SK-N-SH (cell line): Measurements from ENCODE around the gene COL5A2. TPM values are rescaled to one million over a fixed set of nuclear protein-coding genes. Genes with fewer than 3 reads are reported as not detected.
A peak's percentile ranks its signal among the peaks of the same experiment; 100 is the strongest.

Experiments used
- CTCF ChIA-PET: fragments of 300-600, 350-600 bp; formaldehyde crosslinking; extraction: SDS; loops from one replicate; lab custom pipeline; 2021; lab: Yijun Ruan, JAX
- POLR2A ChIA-PET: fragments of 350-600 bp; sonication (Branson Sonifier 250); formaldehyde crosslinking; extraction: SDS; loops from one replicate; lab custom pipeline; 2020; ENCODE audit warnings: antibody characterized with exemption, inconsistent platforms; lab: Yijun Ruan, JAX
- DNase-seq: peaks from one replicate; pipeline ENCODE4 v3.0.0; 2012
- H2AFZ ChIP-seq: fragments of 200-600 bp; sonication (generic); 2 replicates; pipeline ENCODE4 v1.8.1; 2016; ENCODE audit warnings: antibody characterized with exemption, mild to moderate bottlenecking, low read depth
- H3F3A ChIP-seq: fragments of 200-600 bp; sonication (generic); replicated peaks from 2 replicates; pipeline ENCODE3; 2016; ENCODE audit warnings: antibody characterized with exemption, mild to moderate bottlenecking; ENCODE audit not compliant: insufficient read depth
- H3K27ac ChIP-seq, 2 experiments: fragments of 200-500 bp in 1 of 2; fragments of 200-600 bp in 1 of 2; sonication (Bioruptor generic) in 1 of 2; sonication (generic), shearing (Covaris generic) in 1 of 2; 2 replicates each; pipeline versions ENCODE4 v1.5.1 to v1.6.1; 2014 to 2016; ENCODE audit warnings: low read depth in 2 of 2, inconsistent platforms in 1 of 2, low read length in 1 of 2, mild to moderate bottlenecking in 1 of 2, mixed read lengths in 1 of 2
- H3K27me3 ChIP-seq: fragments of 200-600 bp; sonication (generic), shearing (Covaris generic); 2 replicates; pipeline ENCODE4 v1.6.1; 2016; ENCODE audit warnings: mixed run types; ENCODE audit not compliant: insufficient read depth
- H3K36me3 ChIP-seq, 2 experiments: fragments of 200-500 bp in 1 of 2; fragments of 200-600 bp in 1 of 2; sonication (Bioruptor generic) in 1 of 2; sonication (generic) in 1 of 2; replicated peaks in 1 of 2; 2 replicates each; pipeline versions ENCODE3 to v1.5.1; 2014 to 2016; ENCODE audit warnings: low read length in 1 of 2, mild to moderate bottlenecking in 1 of 2; ENCODE audit not compliant: insufficient read depth in 2 of 2, control insufficient read depth in 1 of 2
- H3K4me1 ChIP-seq, 2 experiments: fragments of 200-500 bp in 1 of 2; fragments of 200-600 bp in 1 of 2; sonication (Bioruptor generic) in 1 of 2; sonication (generic), shearing (Covaris generic) in 1 of 2; 2 replicates each; pipeline versions ENCODE4 v1.5.1 to v1.6.1; 2014 to 2016; ENCODE audit warnings: low read depth in 1 of 2, low read length in 1 of 2, mixed run types in 1 of 2; ENCODE audit not compliant: insufficient read depth in 2 of 2, control insufficient read depth in 1 of 2
- H3K4me2 ChIP-seq: fragments of 200-600 bp; sonication (generic), shearing (Covaris generic); 2 replicates; pipeline ENCODE4 v1.6.1; 2017; ENCODE audit warnings: mixed run types
- H3K4me3 ChIP-seq, 2 experiments: fragments of 200-500 bp in 1 of 2; fragments of 200-600 bp in 1 of 2; sonication (Bioruptor generic) in 1 of 2; sonication (generic), shearing (Covaris generic) in 1 of 2; 2 replicates each; pipeline versions ENCODE4 v1.5.1 to v1.8.1; 2014 to 2016; ENCODE audit warnings: low read depth in 2 of 2, inconsistent platforms in 1 of 2, low read length in 1 of 2, mild to moderate bottlenecking in 1 of 2, mixed read lengths in 1 of 2, moderate library complexity in 1 of 2
- H3K79me2 ChIP-seq: fragments of 200-600 bp; sonication (generic); 2 replicates; pipeline ENCODE4 v1.8.1; 2017; ENCODE audit warnings: mild to moderate bottlenecking; ENCODE audit not compliant: insufficient read depth
- H3K9ac ChIP-seq: fragments of 200-600 bp; sonication (generic); 2 replicates; pipeline ENCODE4 v1.6.1; 2017; ENCODE audit warnings: mixed run types
- H3K9me2 ChIP-seq: fragments of 200-600 bp; sonication (generic); 2 replicates; pipeline ENCODE4 v1.6.1; 2017; ENCODE audit warnings: mixed run types
- H3K9me3 ChIP-seq: fragments of 200-600 bp; sonication (generic); 2 replicates; pipeline ENCODE4 v1.6.1; 2017; ENCODE audit warnings: mixed run types, mild to moderate bottlenecking, moderate library complexity
- H4K20me1 ChIP-seq: fragments of 200-600 bp; sonication (generic); 2 replicates; pipeline ENCODE4 v1.6.1; 2017; ENCODE audit warnings: mild to moderate bottlenecking, mixed run types; ENCODE audit not compliant: insufficient read depth
- CHD2 ChIP-seq: fragments of 150-350 bp; IDR thresholded peaks from 2 replicates; pipeline ENCODE4 v1.6.1; 2018; ENCODE audit warnings: low read length; ENCODE audit not compliant: partially characterized antibody
- CTCF ChIP-seq: fragments of 200-600 bp; sonication (generic); IDR thresholded peaks from 2 replicates; pipeline ENCODE4 v1.6.1; 2017; ENCODE audit warnings: antibody characterized with exemption, mild to moderate bottlenecking, moderate library complexity
- FOXJ3 ChIP-seq: sonication (generic); formaldehyde crosslinking; IDR thresholded peaks from 2 replicates; pipeline ENCODE4 v1.5.1; 2020; ENCODE audit warnings: mild to moderate bottlenecking, missing genetic modification reagents
- FOXM1 ChIP-seq: IDR thresholded peaks from 2 replicates; pipeline ENCODE4 v1.4.0; 2012; ENCODE audit warnings: low read depth, mild to moderate bottlenecking
- GABPA ChIP-seq: IDR thresholded peaks from 2 replicates; pipeline ENCODE4 v1.4.0; 2012; ENCODE audit warnings: low read depth, mild to moderate bottlenecking
- GATA2 ChIP-seq: sonication (generic); formaldehyde crosslinking; IDR thresholded peaks from 2 replicates; pipeline ENCODE4 v1.5.0; 2020; ENCODE audit warnings: mild to moderate bottlenecking, missing genetic modification reagents
- IRF3 ChIP-seq: fragments of 150-350 bp; IDR thresholded peaks from 2 replicates; pipeline ENCODE4 v1.6.1; 2016; ENCODE audit warnings: mild to moderate bottlenecking, low read depth, low read length
- MEF2A ChIP-seq: IDR thresholded peaks from 2 replicates; pipeline ENCODE4 v1.4.0; 2012; ENCODE audit warnings: low read depth, borderline replicate concordance
- MXI1 ChIP-seq: IDR thresholded peaks from 2 replicates; pipeline ENCODE4 v1.6.1; 2012; ENCODE audit warnings: mild to moderate bottlenecking, low read depth, low read length, improper control_type of control experiment
- NFIC ChIP-seq: IDR thresholded peaks from 2 replicates; pipeline ENCODE4 v1.4.0; 2012; ENCODE audit warnings: borderline replicate concordance
- POLR2AphosphoS5 ChIP-seq: IDR thresholded peaks from 2 replicates; pipeline ENCODE4 v1.6.1; 2012; ENCODE audit warnings: low read depth, low read length
- RCOR1 ChIP-seq: fragments of 150-350 bp; IDR thresholded peaks from 2 replicates; pipeline ENCODE4 v1.6.1; 2017; ENCODE audit warnings: antibody characterized with exemption, low read length
- RFX5 ChIP-seq: IDR thresholded peaks from 2 replicates; pipeline ENCODE4 v1.6.1; 2012; ENCODE audit warnings: mild to moderate bottlenecking, improper control_type of control experiment, low read length
- RXRA ChIP-seq: IDR thresholded peaks from 2 replicates; pipeline ENCODE4 v1.4.0; 2012; ENCODE audit warnings: low read depth, mild to moderate bottlenecking, borderline replicate concordance
- SIN3A ChIP-seq: IDR thresholded peaks from 2 replicates; pipeline ENCODE4 v1.6.1; 2012; ENCODE audit warnings: low read depth, mild to moderate bottlenecking, low read length, moderate library complexity, borderline replicate concordance
- TCF12 ChIP-seq: IDR thresholded peaks from 2 replicates; pipeline ENCODE4 v1.4.0; 2012
- USF1 ChIP-seq: IDR thresholded peaks from 2 replicates; pipeline ENCODE4 v1.4.0; 2012; ENCODE audit warnings: low read depth, borderline replicate concordance
- YY1 ChIP-seq: IDR thresholded peaks from 2 replicates; pipeline ENCODE4 v1.4.0; 2012; ENCODE audit warnings: low read depth, mild to moderate bottlenecking
- WGBS: methylation state at CpG from one replicate; pipeline ENCODE4 v1.1.6; 2017; ENCODE audit warnings: low lambda C conversion rate; 5-methylcytosine and 5-hydroxymethylcytosine counted together
- polyA plus RNA-seq, 3 experiments: library from polyadenylated mRNA; depleted of rRNA; stranded (reverse); fragments of >200 nt; gene quantifications; 2 replicates each; pipeline ENCODE4 v1.2.3, GENCODE V29; 2012
- TF ChIP-seq, protein P1 (sequence below): IDR thresholded peaks from 2 replicates; pipeline ENCODE4 v1.6.1; 2012; ENCODE audit warnings: mild to moderate bottlenecking, low read depth, low read length, moderate library complexity
- TF ChIP-seq, protein P2 (sequence below): IDR thresholded peaks from 2 replicates; pipeline ENCODE4; 2012
- TF ChIP-seq, protein P3 (sequence below): IDR thresholded peaks from 2 replicates; pipeline ENCODE4 v1.4.0; 2012; ENCODE audit warnings: low read depth
- TF ChIP-seq, protein P4 (sequence below): fragments of 150-350 bp; IDR thresholded peaks from 2 replicates; pipeline ENCODE4 v1.6.1; 2017; ENCODE audit warnings: antibody characterized with exemption, low read length, low read depth, borderline replicate concordance

Gene COL5A2
- polyA plus RNA-seq, 1 of the 3 experiments (the other 2 are of a cell fraction): 20.4 TPM

GRCh38 chr2:189022492-189022891 lies 157.1 kb downstream of the COL5A2 start:
- peaks cover 10 to 22% of the 10 kb centered on the region in 2 experiments for H3K4me1 ChIP-seq
- peak; percentile 39 for DNase-seq
- TF ChIP-seq SIN3A (no peak), IRF3 (no peak), MXI1 (no peak), NFIC (no peak), FOXJ3 (no peak), RCOR1 (no peak; the same call in 1 of the 2 replicates), RFX5 (no peak), GATA2 (CRISPR knock-in tag) (no peak), USF1 (no peak), TCF12 (peak; percentile 83), YY1 (no peak), CTCF (no peak), CHD2 (peak; percentile 20), POLR2AphosphoS5 (peak; percentile 68), RXRA (no peak), GABPA (no peak), FOXM1 (0 out of 2 replicates have a peak, but pooled peaks have one; percentile 11), MEF2A (no peak)
- TF ChIP-seq, protein P1, sequence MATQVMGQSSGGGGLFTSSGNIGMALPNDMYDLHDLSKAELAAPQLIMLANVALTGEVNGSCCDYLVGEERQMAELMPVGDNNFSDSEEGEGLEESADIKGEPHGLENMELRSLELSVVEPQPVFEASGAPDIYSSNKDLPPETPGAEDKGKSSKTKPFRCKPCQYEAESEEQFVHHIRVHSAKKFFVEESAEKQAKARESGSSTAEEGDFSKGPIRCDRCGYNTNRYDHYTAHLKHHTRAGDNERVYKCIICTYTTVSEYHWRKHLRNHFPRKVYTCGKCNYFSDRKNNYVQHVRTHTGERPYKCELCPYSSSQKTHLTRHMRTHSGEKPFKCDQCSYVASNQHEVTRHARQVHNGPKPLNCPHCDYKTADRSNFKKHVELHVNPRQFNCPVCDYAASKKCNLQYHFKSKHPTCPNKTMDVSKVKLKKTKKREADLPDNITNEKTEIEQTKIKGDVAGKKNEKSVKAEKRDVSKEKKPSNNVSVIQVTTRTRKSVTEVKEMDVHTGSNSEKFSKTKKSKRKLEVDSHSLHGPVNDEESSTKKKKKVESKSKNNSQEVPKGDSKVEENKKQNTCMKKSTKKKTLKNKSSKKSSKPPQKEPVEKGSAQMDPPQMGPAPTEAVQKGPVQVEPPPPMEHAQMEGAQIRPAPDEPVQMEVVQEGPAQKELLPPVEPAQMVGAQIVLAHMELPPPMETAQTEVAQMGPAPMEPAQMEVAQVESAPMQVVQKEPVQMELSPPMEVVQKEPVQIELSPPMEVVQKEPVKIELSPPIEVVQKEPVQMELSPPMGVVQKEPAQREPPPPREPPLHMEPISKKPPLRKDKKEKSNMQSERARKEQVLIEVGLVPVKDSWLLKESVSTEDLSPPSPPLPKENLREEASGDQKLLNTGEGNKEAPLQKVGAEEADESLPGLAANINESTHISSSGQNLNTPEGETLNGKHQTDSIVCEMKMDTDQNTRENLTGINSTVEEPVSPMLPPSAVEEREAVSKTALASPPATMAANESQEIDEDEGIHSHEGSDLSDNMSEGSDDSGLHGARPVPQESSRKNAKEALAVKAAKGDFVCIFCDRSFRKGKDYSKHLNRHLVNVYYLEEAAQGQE: no peak
- TF ChIP-seq, protein P2, sequence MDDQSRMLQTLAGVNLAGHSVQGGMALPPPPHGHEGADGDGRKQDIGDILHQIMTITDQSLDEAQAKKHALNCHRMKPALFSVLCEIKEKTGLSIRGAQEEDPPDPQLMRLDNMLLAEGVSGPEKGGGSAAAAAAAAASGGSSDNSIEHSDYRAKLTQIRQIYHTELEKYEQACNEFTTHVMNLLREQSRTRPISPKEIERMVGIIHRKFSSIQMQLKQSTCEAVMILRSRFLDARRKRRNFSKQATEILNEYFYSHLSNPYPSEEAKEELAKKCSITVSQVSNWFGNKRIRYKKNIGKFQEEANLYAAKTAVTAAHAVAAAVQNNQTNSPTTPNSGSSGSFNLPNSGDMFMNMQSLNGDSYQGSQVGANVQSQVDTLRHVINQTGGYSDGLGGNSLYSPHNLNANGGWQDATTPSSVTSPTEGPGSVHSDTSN: no peak
- TF ChIP-seq, protein P3, sequence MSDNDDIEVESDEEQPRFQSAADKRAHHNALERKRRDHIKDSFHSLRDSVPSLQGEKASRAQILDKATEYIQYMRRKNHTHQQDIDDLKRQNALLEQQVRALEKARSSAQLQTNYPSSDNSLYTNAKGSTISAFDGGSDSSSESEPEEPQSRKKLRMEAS: no peak
- TF ChIP-seq, protein P4, sequence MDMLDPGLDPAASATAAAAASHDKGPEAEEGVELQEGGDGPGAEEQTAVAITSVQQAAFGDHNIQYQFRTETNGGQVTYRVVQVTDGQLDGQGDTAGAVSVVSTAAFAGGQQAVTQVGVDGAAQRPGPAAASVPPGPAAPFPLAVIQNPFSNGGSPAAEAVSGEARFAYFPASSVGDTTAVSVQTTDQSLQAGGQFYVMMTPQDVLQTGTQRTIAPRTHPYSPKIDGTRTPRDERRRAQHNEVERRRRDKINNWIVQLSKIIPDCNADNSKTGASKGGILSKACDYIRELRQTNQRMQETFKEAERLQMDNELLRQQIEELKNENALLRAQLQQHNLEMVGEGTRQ: no peak

More at GRCh38 chr2:189022492-189022891, 157.1 kb downstream of the COL5A2 start:
- WGBS: 16% methylated on average over 3 of the region's 3 CpGs
- H3K27me3 ChIP-seq: no peaks in the 10 kb centered on the region
- no peaks in the 10 kb centered on the region for H3K79me2 ChIP-seq
- no peak overlapping the region; a peak in 1 of 4 replicates for H3K4me3 ChIP-seq
- ChIA-PET CTCF (interaction anchor here (0.6 kb wide), 1 partner anchor 881 kb away, joined by 5 read pairs; no protein-coding TSS in a partner anchor), POLR2A (no interaction called here)
- H2AFZ ChIP-seq: peak overlapping the region; percentile 63; the same call in 1 of the 2 replicates
- no peaks in the 10 kb centered on the region for H3K36me3 ChIP-seq
- H4K20me1 ChIP-seq: no peaks in the 10 kb centered on the region
- no peaks in the 10 kb centered on the region for H3K9me2 ChIP-seq
- H3K4me2 ChIP-seq: peak overlapping the region; percentile 63
- peak overlapping the region; percentile 66 for H3K9ac ChIP-seq
- H3K27ac ChIP-seq: peak overlapping the region; percentile 92 to 95
- peaks cover 41% of the 10 kb centered on the region for H3F3A ChIP-seq
- no peaks in the 10 kb centered on the region for H3K9me3 ChIP-seq
